ENCODE data around the gene SLC30A7. TPM values are rescaled to one million over a fixed set of nuclear protein-coding genes. Genes with fewer than 3 reads are reported as not detected.

SLC30A7 gene
- total RNA-seq, 2 donors from 2014 or later, result 21.7 to 26.2 TPM

DNA sequence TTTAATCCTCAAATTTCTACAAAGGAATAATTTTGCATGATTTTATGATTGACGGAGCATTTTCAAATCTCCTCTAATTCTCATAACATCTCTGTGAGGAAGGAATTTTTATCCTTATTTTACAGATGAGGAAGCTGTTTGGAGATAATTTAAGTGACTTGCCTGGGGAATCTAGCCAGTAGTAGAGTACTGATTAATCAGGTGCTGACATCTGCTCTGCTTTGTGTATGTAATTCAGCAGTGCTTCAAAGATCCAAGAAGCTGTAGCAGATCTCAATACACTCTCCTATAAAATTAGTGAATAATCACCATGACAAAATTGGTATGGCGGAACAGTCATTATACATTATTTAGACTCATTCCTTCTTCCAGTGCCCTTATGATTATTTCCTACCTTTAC is 83.7 kb downstream of the SLC30A7 start:
- WGBS, 2 experiments (ENCODE audit: insufficient coverage in 1 of 2, insufficient read length in 1 of 2), result 86 to 99% methylated on average over 1 to 2 of the region's 2 CpGs
- Mint-ChIP-seq H3K9me3 (no peaks in the 10 kb centered on the region), H3K4me1 (peaks cover 10% of the 10 kb centered on the region), H3K36me3 (ENCODE audit: low read depth) (peaks cover 33% of the 10 kb centered on the region), H3K27ac (no peak overlapping the region), H3K27me3 (ENCODE audit: insufficient read depth) (no peaks in the 10 kb centered on the region), H3K4me3 (no peak overlapping the region)
- Histone ChIP-seq H3K36me3 (ENCODE audit: control insufficient read depth, insufficient read depth, low read length) (peaks cover 49% of the 10 kb centered on the region), H3K9me3 (ENCODE audit: control insufficient read depth, low read length) (no peaks in the 10 kb centered on the region), H3K4me3 (ENCODE audit: low read length) (no peak overlapping the region), H3K27me3 (ENCODE audit: control insufficient read depth, insufficient read depth, low read length, poor library complexity, severe bottlenecking) (no peaks in the 10 kb centered on the region), H3K4me1 (ENCODE audit: control insufficient read depth, insufficient read depth, low read length) (no peaks in the 10 kb centered on the region), H3K27ac (ENCODE audit: low read depth, low read length) (no peak overlapping the region), H3K9ac (ENCODE audit: extremely low read depth, low read length, poor library complexity, severe bottlenecking) (no peak overlapping the region)
- no peak for DNase-seq
- TF ChIP-seq, protein P1, sequence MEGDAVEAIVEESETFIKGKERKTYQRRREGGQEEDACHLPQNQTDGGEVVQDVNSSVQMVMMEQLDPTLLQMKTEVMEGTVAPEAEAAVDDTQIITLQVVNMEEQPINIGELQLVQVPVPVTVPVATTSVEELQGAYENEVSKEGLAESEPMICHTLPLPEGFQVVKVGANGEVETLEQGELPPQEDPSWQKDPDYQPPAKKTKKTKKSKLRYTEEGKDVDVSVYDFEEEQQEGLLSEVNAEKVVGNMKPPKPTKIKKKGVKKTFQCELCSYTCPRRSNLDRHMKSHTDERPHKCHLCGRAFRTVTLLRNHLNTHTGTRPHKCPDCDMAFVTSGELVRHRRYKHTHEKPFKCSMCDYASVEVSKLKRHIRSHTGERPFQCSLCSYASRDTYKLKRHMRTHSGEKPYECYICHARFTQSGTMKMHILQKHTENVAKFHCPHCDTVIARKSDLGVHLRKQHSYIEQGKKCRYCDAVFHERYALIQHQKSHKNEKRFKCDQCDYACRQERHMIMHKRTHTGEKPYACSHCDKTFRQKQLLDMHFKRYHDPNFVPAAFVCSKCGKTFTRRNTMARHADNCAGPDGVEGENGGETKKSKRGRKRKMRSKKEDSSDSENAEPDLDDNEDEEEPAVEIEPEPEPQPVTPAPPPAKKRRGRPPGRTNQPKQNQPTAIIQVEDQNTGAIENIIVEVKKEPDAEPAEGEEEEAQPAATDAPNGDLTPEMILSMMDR (conservative IDR thresholded peaks at IDR 0.05), result no peak

DNA sequence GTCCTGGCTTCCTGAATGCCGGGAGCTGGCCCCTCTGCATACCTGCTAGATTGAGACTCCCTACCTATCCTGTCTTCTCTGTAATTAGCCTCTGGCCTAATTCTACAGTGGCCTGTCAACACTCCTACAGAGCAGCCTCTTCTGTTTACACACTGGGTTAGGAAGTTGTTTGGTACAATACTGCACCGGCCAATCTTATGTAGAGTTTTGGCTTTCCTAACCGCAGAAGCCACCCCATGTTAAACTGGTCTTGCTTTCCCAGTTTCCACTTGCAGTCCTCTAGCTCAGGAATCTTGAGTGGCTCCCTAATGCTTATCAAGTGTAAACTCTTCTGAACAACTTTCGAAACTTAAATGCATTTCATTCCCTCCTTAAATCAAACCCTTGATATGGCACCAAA is 86.9 kb downstream of the SLC30A7 start:
- Histone ChIP-seq H3K4me3 (ENCODE audit: low read length) (no peak overlapping the region), H3K27ac (ENCODE audit: low read depth, low read length) (no peak overlapping the region), H3K9me3 (ENCODE audit: control insufficient read depth, low read length) (no peaks in the 10 kb centered on the region), H3K4me1 (ENCODE audit: control insufficient read depth, insufficient read depth, low read length) (no peaks in the 10 kb centered on the region), H3K36me3 (ENCODE audit: control insufficient read depth, insufficient read depth, low read length) (peaks cover 21% of the 10 kb centered on the region), H3K27me3 (ENCODE audit: control insufficient read depth, insufficient read depth, low read length, poor library complexity, severe bottlenecking) (no peaks in the 10 kb centered on the region), H3K9ac (ENCODE audit: extremely low read depth, low read length, poor library complexity, severe bottlenecking) (no peak overlapping the region)
- Mint-ChIP-seq H3K36me3 (ENCODE audit: low read depth) (peaks cover 12% of the 10 kb centered on the region), H3K27me3 (ENCODE audit: insufficient read depth) (no peaks in the 10 kb centered on the region), H3K4me3 (no peak overlapping the region), H3K9me3 (no peaks in the 10 kb centered on the region), H3K4me1 (peaks cover 10% of the 10 kb centered on the region), H3K27ac (no peak overlapping the region)
- no peak for DNase-seq
- 93 to 100% methylated on average over 4 of the region's 4 CpGs for WGBS, 2 experiments (ENCODE audit: insufficient coverage in 1 of 2, insufficient read length in 1 of 2)
- TF ChIP-seq, protein P1 (conservative IDR thresholded peaks at IDR 0.05), result no peak

DNA sequence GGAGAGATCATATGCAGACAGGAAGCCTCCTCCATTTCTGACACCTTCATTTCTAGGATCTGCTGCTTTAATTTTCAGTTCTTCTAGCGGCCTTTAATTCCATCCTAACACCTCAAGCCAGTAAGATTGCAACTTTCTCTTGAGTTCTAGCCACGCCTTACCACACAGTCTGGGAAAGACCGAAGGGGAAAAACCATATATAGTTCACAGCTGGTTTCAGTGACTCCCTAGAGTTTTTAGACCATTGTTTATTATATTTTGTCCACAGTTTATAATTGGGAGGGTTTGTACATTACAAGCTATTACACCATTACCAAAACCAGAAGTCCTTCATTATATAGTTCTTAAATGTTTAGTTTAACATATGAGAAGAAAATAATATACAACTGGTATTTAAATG is 92.2 kb downstream of the SLC30A7 start:
- H3K9me3 Mint-ChIP-seq, result no peaks in the 10 kb centered on the region
- WGBS, 2 experiments (ENCODE audit: insufficient coverage in 1 of 2, insufficient read length in 1 of 2), result 96 to 100% methylated on average over 1 to 3 of the region's 3 CpGs
- no peaks in the 10 kb centered on the region for H3K4me1 Mint-ChIP-seq
- Histone ChIP-seq H3K4me3 (ENCODE audit: low read length) (no peak overlapping the region), H3K4me1 (ENCODE audit: control insufficient read depth, insufficient read depth, low read length) (no peaks in the 10 kb centered on the region), H3K9ac (ENCODE audit: extremely low read depth, low read length, poor library complexity, severe bottlenecking) (no peak overlapping the region), H3K36me3 (ENCODE audit: control insufficient read depth, insufficient read depth, low read length) (peaks cover 27% of the 10 kb centered on the region), H3K27me3 (ENCODE audit: control insufficient read depth, insufficient read depth, low read length, poor library complexity, severe bottlenecking) (no peaks in the 10 kb centered on the region), H3K27ac (ENCODE audit: low read depth, low read length) (no peak overlapping the region), H3K9me3 (ENCODE audit: control insufficient read depth, low read length) (no peaks in the 10 kb centered on the region)
- peaks cover 25% of the 10 kb centered on the region for H3K36me3 Mint-ChIP-seq (ENCODE audit: low read depth)
- H3K27ac Mint-ChIP-seq, result no peak overlapping the region
- no peak for DNase-seq
- TF ChIP-seq, protein P1 (conservative IDR thresholded peaks at IDR 0.05), result no peak
- H3K27me3 Mint-ChIP-seq (ENCODE audit: insufficient read depth), result no peaks in the 10 kb centered on the region
- no peak overlapping the region for H3K4me3 Mint-ChIP-seq

Measured in endodermal cell (in vitro differentiated cells).